ENCODE results near the gene GAK. TPM values are rescaled to one million over a fixed set of nuclear protein-coding genes. Genes with fewer than 3 reads are reported as not detected.
A peak's percentile ranks its signal among the peaks of the same experiment; 100 is the strongest.

The GAK gene
- total RNA-seq, 3 donors from 2014 or later (not counting 1 experiment from before 2014, with no cell fraction given): 349 to 358 (median 349) TPM

GRCh38 chr4:901192-901910 lies 30.8 kb downstream of the GAK start:
- H3K27me3 Mint-ChIP-seq (ENCODE audit: low read depth in 2 of 2): no peaks in the 10 kb centered on the region
- no peaks in the 10 kb centered on the region for H3K9me3 Mint-ChIP-seq
- Histone ChIP-seq H3K36me3 (ENCODE audit: control insufficient read depth, insufficient read depth, low read length) (peaks cover 34% of the 10 kb centered on the region), H3K4me3 (ENCODE audit: low read length) (no peak overlapping the region), H3K4me1 (ENCODE audit: control insufficient read depth, insufficient read depth, low read length) (no peaks in the 10 kb centered on the region), H3K27ac (ENCODE audit: low read length) (no peak overlapping the region), H3K9me3 (ENCODE audit: control insufficient read depth, insufficient read depth, low read length) (no peaks in the 10 kb centered on the region), H3K27me3 (ENCODE audit: control insufficient read depth, insufficient read depth, low read length) (no peaks in the 10 kb centered on the region)
- peak overlapping the region; percentile 61 to 69 for H3K27ac Mint-ChIP-seq
- intact Hi-C loops (cut with micrococcal nuclease): no loop called here
- peaks cover 13 to 26% of the 10 kb centered on the region in 2 donors for H3K4me1 Mint-ChIP-seq
- no peak overlapping the region for H3K4me3 Mint-ChIP-seq
- no peak for TF ChIP-seq CTCF (IDR thresholded peaks at IDR 0.05)
- ATAC-seq (no peak), DNase-seq (no peak)
- 89% methylated on average over 28 of the region's 28 CpGs for WGBS (ENCODE audit: insufficient coverage)
- H3K36me3 Mint-ChIP-seq: no peaks in the 10 kb centered on the region

- Histone ChIP-seq H3K9me3 (ENCODE audit: control insufficient read depth, insufficient read depth, low read length) (no peaks in the 10 kb centered on the region), H3K4me3 (ENCODE audit: low read length) (no peak overlapping the region), H3K27ac (ENCODE audit: low read length) (no peak overlapping the region), H3K27me3 (ENCODE audit: control insufficient read depth, insufficient read depth, low read length) (no peaks in the 10 kb centered on the region), H3K36me3 (ENCODE audit: control insufficient read depth, insufficient read depth, low read length) (peaks cover 31% of the 10 kb centered on the region), H3K4me1 (ENCODE audit: control insufficient read depth, insufficient read depth, low read length) (no peaks in the 10 kb centered on the region)
- no peak overlapping the region for H3K4me3 Mint-ChIP-seq
- WGBS (ENCODE audit: insufficient coverage): over 99% methylated on average over 6 of the region's 6 CpGs
- no peak for ATAC-seq
- DNase-seq: no peak
- H3K27me3 Mint-ChIP-seq (ENCODE audit: low read depth in 2 of 2): no peaks in the 10 kb centered on the region
- peak overlapping the region; percentile 61 to 69 for H3K27ac Mint-ChIP-seq
- no peaks in the 10 kb centered on the region for H3K36me3 Mint-ChIP-seq
- H3K9me3 Mint-ChIP-seq: no peaks in the 10 kb centered on the region
- peaks cover 13 to 26% of the 10 kb centered on the region in 2 donors for H3K4me1 Mint-ChIP-seq
- no peak for TF ChIP-seq CTCF (IDR thresholded peaks at IDR 0.05)
- intact Hi-C loops (cut with micrococcal nuclease): no loop called here
Observed at GRCh38 chr4:900721-901120, 31.4 kb downstream of the GAK start.

GRCh38 chr4:900073-900472 lies 32.0 kb downstream of the GAK start:
- Histone ChIP-seq H3K9me3 (ENCODE audit: control insufficient read depth, insufficient read depth, low read length) (no peaks in the 10 kb centered on the region), H3K4me1 (ENCODE audit: control insufficient read depth, insufficient read depth, low read length) (no peaks in the 10 kb centered on the region), H3K27me3 (ENCODE audit: control insufficient read depth, insufficient read depth, low read length) (no peaks in the 10 kb centered on the region), H3K36me3 (ENCODE audit: control insufficient read depth, insufficient read depth, low read length) (peaks cover 38% of the 10 kb centered on the region), H3K4me3 (ENCODE audit: low read length) (no peak overlapping the region), H3K27ac (ENCODE audit: low read length) (no peak overlapping the region)
- Mint-ChIP-seq H3K9me3 (no peaks in the 10 kb centered on the region), H3K36me3 (no peaks in the 10 kb centered on the region), H3K27me3 (ENCODE audit: low read depth in 2 of 2) (no peaks in the 10 kb centered on the region), H3K4me1 (peaks cover 13 to 26% of the 10 kb centered on the region in 2 donors), H3K4me3 (no peak overlapping the region), H3K27ac (peak overlapping the region; percentile 61 to 69)
- 97% methylated on average over 26 of the region's 26 CpGs for WGBS (ENCODE audit: insufficient coverage)
- intact Hi-C loops (cut with micrococcal nuclease): no loop called here
- ATAC-seq: no peak
- DNase-seq: no peak
- TF ChIP-seq CTCF (IDR thresholded peaks at IDR 0.05): no peak

GRCh38 chr4:899556-899906 lies 32.6 kb downstream of the GAK start:
- Histone ChIP-seq H3K27me3 (ENCODE audit: control insufficient read depth, insufficient read depth, low read length) (no peaks in the 10 kb centered on the region), H3K4me3 (ENCODE audit: low read length) (no peak overlapping the region), H3K27ac (ENCODE audit: low read length) (no peak overlapping the region), H3K9me3 (ENCODE audit: control insufficient read depth, insufficient read depth, low read length) (no peaks in the 10 kb centered on the region), H3K4me1 (ENCODE audit: control insufficient read depth, insufficient read depth, low read length) (no peaks in the 10 kb centered on the region), H3K36me3 (ENCODE audit: control insufficient read depth, insufficient read depth, low read length) (peaks cover 34% of the 10 kb centered on the region)
- DNase-seq (no peak), ATAC-seq (no peak)
- no peaks in the 10 kb centered on the region for H3K27me3 Mint-ChIP-seq (ENCODE audit: low read depth in 2 of 2)
- peak overlapping the region; percentile 9 for H3K4me3 Mint-ChIP-seq
- intact Hi-C loops (cut with micrococcal nuclease): no loop called here
- H3K9me3 Mint-ChIP-seq: no peaks in the 10 kb centered on the region
- no peaks in the 10 kb centered on the region for H3K36me3 Mint-ChIP-seq
- WGBS (ENCODE audit: insufficient coverage): 97% methylated on average over 12 of the region's 12 CpGs
- no peak for TF ChIP-seq CTCF (IDR thresholded peaks at IDR 0.05)
- peaks cover 13 to 26% of the 10 kb centered on the region in 2 donors for H3K4me1 Mint-ChIP-seq
- peak overlapping the region; percentile 30 to 59 for H3K27ac Mint-ChIP-seq

Data from natural killer cell (primary cell).